PFSK-1 (cell line): ENCODE results near the gene FREM3.

Source experiments
- REST ChIP-seq, 2 experiments: IDR thresholded peaks; 2 replicates each; pipeline versions ENCODE4 v1.6.1 to v1.8.0; 2011 to 2012; ENCODE audit warnings: low read depth in 2 of 2, low read length in 2 of 2, control low read depth in 1 of 2, inconsistent platforms in 1 of 2, mild to moderate bottlenecking in 1 of 2, moderate library complexity in 1 of 2; ENCODE audit not compliant: insufficient read depth in 1 of 2
- SIN3A ChIP-seq: IDR thresholded peaks from 2 replicates; pipeline ENCODE4 v1.6.1; 2012; ENCODE audit warnings: mild to moderate bottlenecking, low read length, moderate library complexity, borderline replicate concordance; ENCODE audit not compliant: insufficient read depth

- TF ChIP-seq SIN3A, result no peak
- TF ChIP-seq REST (IDR thresholded peaks at IDR 0.05; ENCODE audit: insufficient read depth in 1 of 2, low read depth in 2 of 2, low read length in 2 of 2), result no peak
These were observed 125.1 kb downstream of the FREM3 start for GRCh38 chr4:143575331-143575730.
